ENCODE results near the gene KRTAP4-3.
"Not testable (repeated sequence)": the region's sequence is repeated elsewhere in the genome, so short reads cannot be mapped to it uniquely, and the experiment has no call there.

KRTAP4-3 gene

DNA sequence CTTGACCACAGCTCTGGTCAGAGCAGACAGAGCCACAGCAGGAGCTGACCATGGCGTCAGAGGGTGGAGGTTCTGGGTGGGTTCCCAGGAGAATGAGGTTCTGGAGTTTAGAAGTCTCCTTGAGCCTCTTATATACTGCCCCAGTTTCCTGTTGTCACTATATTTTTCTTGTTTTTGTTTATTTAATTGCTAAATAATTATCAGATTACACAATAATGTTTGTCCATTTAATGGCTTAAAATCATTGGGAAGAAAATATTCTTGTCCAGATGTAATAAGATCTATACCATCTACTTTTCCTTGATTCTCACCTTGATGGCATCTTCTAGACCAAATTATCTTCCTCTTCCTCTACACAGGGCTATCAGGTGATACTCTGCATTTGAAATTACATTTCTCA, at the start of gene KRTAP4-3:
KRTAP4-3 (minus strand) TSS at position 101 of the 400 bp plus-strand sequence; CDS start at position 52, 49 bp downstream.
- DNase-seq, result no peak

DNA sequence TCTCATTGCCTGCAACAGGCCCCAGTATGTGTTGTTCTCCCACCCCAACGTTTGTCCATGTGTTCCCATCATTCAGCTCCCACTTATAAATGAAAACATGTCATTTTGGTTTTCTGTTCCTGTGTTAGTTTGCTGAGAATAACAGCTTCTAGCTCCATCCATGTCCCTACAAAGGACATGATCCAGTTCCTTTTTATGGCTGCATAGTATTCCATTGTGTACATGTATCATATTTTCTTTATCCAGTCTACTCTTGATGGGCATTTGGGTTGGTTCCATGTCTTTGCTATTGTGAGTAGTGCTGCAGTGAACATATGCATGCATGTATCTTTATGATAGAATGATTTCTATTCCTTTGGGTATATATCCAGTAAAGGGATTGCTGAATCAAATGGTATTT, 47.7 kb upstream of the KRTAP4-3 start:
- no peak for DNase-seq

DNA sequence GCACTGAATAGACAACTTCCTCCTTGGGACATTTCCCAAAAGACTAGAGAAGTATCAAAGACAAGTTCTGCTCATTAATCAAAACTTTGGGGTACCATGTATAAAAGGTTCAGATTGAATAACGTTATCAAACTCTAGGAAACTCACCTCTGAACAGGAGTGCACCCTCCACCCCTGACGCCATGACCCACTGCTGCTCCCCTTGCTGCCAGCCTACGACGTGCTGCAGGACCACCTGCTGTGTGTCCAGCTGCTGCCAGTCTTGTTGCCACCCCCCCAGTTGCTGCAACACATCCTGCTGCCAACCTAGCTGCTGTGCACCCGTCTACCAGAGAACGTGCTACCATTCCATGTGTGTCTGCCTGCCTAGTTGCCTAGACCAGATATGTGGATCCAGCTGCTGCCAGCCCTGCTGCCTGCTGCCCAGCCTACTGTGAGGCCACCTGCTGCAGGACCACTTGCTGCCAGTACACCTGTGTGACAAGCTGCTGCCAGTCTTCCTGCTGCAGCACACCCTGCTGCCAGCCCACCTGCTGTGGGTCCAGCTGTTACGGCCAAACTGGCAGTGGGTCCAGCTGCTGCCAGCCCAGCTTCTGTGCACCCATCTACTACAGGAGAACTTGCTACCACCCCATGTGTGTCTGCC, 44.6 kb upstream of the KRTAP4-3 start:
- DNase-seq, result no peak

DNA sequence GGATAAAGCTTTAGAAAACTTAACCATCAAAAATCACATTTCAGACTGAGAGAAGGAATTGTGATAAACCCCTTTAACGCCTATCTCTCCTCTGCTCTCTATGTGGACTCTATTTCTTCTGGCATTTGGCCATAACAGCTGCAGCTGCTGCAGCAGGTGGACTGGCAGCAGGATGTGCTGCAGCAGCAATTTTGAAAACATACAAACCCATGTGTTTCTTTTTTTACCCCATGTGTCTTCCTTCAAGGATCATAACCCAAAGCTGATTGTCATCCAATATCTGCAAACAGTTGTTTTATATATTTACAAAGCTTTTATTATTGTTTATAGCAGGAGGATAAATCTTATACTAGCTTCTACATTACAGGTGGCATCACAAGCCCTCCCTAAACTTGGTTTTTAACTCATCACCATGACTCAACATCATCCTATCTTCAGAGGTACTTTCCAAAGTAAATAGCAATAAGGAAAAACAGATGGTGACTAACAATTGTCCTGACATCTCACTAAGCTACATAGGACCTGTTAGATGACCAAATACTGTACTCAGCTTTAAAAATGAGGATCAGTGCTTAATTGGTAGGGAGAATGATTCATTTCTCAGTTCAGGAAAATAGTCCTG, 43.9 kb upstream of the KRTAP4-3 start:
- peak; percentile 9 for DNase-seq

DNA sequence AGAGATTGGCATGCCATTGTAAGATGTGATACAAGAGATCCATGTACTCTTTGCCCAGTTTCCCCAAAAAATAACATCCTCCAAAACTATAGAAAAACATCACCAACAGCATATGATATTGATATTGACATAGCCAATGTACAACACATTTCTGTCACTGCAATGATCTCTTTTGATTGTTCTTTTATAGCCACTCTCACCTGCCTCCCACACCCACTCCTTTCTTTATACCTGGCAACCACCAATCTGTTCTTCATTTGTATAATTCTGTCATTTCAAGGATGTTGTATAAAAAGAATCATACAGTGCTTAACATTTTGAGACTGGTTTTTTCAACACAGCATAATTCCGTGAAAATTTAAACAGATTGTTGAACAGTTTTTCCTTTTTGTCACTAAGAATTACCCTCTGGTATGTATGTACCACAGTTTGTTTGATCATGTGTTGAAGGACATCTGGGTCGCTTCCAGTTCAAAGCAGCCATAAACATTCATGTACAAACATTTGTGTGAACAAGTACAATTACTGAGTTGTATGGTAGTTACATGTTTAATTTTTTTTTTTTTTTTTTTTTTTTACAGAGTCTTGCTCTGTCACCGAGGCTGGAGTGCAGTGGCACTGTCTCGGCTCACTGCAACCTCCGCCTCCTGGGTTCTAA, 31.5 kb upstream of the KRTAP4-3 start:
- no peak for DNase-seq

DNA sequence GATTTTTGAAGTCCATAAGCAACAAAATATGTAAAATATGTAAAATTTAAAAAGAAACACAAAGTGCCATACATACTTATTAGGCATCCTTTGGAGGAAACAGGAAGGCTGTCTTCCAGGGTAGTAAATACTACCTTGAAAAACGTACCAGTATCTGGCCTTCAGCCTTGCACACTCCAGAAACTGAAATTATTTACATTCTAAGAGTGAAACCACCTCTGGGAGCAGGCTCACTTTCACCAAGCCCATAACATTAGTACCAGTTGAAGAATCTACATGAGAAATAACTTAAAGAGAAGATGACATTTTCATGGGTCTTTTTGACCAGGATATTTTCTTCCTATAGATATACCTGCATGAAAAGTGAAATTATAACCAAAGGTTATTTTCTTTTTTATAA, 28.0 kb upstream of the KRTAP4-3 start:
- no peak for DNase-seq

DNA sequence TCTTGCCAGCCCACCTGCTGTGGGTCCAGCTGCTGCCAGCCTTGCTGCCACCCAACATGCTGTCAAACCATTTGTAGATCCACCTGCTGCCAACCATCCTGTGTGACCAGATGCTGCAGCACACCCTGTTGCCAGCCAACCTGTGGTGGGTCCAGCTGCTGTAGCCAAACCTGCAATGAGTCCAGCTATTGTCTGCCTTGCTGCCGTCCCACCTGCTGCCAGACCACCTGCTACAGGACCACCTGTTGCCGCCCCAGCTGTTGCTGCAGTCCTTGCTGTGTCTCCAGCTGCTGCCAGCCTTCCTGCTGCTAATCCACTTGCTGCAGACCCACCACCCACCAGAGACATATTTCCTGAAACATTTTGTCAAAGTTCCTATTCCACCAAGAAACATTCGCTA, 22.3 kb upstream of the KRTAP4-3 start:
- no peak for DNase-seq

DNA sequence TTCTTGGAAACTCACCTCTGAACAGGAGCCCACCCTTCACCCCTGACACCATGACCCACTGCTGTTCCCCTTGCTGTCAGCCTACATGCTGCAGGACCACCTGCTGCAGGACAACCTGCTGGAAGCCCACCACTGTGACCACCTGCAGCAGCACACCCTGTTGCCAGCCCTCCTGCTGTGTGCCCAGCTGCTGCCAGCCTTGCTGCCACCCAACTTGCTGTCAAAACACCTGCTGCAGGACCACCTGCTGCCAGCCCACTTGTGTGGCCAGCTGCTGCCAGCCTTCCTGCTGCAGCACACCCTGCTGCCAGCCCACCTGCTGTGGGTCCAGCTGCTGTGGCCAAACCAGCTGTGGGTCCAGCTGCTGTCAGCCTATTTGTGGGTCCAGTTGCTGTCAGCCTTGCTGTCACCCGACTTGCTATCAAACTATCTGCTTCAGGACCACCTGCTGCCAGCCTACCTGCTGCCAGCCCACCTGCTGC, 21.9 kb upstream of the KRTAP4-3 start, which contains the start of gene KRTAP9-1:
KRTAP9-1 (plus strand) TSS at position 51 of the 482 bp plus-strand sequence; CDS start at position 51, 0 bp downstream.
- not testable (repeated sequence) for DNase-seq

DNA sequence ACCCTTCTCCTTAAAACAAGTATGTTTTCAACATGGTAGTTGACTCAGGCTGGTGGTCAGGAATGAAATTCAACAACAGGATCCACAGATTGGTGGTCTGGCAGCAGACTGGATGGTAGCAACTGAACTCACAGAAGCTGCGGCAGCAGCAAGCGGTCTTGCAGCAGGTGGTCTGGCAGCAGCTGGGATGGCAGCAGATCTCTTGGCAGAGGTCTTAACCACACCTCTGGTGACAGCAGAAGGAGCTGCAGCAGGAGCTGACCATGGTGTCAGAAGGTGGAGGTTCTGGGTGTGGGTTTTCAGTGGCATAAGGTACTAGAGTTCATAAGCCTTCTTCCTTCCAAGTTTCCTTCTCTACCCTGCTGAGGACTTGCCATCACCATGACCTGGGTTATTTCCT, 18.9 kb upstream of the KRTAP4-3 start:
- no peak for DNase-seq

DNA sequence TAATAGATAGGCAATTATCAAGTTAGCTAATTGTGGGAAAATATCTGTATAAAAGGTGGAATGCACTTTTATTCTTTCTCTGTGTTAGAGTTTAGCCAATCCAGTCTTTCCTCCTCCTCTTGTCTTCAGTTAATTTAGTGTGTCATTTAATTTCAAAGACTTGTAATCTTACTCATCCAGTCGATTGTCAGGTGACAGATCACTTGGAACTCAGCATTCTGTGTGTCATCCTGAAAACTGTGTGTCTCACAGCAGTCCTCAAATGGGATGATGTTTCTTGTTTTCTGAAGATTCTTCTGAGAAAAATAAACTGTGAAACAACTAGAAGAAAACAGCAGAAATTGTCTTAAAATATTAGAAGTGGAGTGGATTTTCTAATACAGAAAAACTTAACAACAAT, 17.0 kb upstream of the KRTAP4-3 start:
- no peak for DNase-seq

DNA sequence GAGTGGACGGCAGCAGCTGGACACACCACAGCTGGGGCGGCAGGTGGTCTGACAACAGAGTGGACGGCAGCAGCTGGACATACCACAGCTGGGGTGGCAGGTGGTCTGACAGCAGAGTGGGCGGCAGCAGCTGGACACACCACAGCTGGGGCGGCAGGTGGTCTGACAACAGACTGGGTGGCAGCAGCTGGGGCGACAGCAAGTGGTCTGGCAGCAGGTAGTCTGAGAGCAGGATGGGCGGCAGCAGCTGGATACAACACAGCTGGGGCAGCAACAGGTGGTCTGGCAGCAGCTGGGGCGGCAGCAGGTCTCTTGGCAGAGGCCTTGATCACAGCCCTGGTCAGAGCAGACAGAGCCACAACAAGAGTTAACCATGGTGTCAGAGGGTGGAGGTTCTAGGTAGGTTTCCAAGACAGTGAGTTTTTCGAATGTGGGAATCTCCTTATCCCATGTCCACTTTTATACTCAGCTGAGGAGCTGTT, 16.5 kb upstream of the KRTAP4-3 start, which contains the start of gene KRTAP4-1:
KRTAP4-1 (minus strand) TSS at position 432 of the 482 bp plus-strand sequence; CDS start at position 375, 57 bp downstream.
- no peak for DNase-seq

DNA sequence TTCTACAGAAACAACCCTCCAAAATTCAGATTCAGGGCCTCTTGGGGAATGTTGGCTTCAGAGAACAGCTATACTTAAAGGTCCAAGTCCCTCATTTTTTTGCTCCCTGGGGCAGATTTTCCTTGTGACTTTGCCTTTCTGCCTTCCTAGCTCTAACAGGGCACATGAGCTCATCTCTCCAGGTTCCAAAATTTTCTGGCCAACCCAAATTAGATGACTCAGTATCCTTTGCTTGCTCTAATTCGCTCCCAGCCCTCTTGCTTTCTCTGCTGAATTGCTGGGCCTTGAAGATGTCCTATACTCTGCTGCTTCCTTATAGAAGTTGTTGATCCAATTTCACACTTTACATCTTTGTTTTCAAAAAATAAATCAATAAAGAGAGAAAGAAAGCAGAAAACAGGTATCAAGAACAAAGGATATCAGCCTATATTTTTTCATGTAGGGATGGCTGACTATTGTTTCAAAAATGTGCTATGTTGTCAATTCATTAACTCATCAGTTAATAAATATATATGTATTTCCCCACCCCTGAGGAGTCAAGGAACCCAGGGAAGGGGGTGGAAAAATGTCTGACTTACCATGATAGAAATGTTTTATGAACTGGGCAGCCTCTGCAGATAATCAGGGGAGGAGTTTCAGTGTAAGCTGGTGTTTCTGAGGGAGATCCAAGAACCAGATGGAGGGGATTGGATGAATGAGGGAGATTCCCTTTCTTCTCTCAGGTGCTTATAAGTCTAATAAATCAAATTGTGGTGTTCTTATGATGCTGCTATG, 11.0 kb upstream of the KRTAP4-3 start:
- peak; percentile 25 for DNase-seq

DNA sequence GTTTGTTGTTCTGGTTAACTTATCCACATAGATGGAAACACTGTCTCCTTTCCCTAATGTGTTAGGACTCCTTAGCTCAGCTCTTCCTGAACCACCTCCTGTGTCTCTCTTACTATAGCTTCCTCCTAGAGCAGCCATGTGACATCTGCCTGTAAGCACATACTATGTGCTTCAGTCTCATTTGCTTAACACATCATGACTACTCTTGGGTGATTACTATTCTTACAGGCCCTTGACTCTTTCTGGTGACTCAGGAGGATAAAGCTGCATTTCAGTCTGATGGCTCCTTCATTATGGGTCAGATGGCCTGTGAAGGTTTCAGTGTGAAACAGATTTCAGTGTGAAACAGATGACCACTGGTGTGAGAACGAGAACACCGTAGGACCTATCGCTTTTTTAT, 10.3 kb upstream of the KRTAP4-3 start:
- DNase-seq, result peak; percentile 22

DNA sequence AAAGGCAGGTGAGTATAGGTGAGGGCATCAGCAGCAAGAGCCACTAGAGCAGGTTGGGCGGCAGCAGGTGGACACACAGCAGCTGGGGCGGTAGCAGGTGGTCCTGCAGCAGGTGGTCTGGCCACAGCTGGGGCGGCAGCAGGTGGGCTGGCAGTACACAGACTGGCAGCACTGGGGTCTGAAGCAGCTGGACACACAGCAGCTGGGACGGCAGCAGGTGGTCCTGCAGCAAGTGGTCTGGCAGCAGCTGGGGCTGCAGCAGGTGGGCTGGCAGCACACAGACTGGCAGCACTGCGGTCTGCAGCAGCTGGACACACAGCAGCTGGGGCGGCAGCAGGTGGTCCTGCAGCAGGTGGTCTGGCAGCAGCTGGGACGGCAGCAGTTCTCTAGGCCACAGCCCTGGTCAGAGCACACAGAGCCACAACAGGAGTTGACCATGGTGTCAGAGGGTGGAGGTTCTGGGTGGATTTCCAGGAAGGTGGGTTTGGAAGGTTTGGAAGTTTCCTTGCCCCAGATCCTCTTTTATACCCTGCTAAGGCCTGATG, 9.8 kb upstream of the KRTAP4-3 start, which contains the start of gene KRTAP4-2:
KRTAP4-2 (minus strand) TSS at position 495 of the 545 bp plus-strand sequence; CDS start at position 438, 57 bp downstream.
- no peak for DNase-seq

DNA sequence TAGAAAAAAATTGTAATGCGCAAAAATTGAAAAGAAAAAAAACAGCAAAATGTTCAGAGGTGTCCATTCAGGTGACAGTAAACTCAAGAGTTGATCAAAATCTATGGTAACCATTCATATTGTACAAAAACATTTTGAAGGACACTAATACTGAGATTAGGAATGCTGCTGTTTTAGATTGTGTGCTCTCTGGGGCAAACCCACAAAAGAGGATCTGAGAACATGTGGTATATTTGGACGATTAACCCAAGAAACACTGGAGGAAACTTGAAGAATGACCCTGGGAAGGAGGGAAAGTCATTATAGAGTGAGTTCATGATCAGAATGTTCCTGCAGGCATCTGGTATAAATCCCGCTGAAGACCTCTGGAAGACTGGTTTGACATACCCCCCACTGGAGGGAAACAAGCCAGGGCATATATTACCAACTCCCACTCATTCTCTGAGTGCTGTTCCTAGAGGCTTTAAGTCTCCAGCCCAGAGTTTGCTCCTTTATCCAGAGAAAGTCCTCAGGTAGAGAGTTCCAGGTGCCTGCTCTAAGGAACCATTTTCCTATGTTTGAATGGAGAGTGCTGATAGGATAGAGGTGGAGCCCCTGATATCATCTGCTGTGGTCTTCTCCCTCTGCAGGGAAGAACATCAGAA, 8.8 kb upstream of the KRTAP4-3 start:
- DNase-seq, result no peak

DNA sequence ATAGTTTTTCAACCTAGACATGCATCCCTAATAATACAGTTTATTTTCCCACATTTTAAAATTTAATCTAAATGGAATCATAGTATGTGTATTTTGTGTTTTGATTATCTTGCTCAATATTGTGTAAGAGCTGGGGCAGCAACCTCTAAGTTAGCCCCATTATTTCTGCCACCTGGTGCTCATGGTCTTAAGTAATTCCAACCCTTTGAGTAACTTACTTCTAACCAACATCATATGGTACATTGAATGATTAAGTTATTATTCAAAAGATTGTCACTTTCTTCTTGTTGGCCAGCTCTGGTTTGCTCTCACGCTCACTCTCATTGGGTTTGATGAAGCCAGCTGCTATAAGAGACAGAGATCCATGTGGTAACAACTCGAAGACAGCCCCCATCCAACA, 3.9 kb upstream of the KRTAP4-3 start:
- DNase-seq, result peak; percentile 46

DNA sequence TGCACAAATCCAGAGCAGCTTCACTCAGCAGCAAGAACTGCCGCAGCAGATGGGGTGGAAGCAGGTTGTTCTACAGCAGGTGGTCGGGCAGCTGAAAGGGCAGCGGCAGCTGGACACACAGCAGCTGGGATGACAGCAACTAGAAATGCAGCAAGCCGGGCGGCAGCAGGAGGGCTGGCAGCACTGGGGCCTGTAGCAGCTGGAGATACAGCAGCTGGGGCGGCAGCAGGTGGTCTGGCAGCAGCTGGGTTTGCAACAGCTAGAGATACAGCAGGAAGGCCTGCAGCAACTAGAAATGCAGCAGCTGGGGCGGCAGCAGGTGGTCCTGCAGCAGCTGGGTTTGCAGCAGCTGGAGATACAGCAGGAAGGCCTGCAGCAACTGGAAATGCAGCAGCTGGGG, 460 bp downstream of the KRTAP4-3 start:
- DNase-seq, result no peak

DNA sequence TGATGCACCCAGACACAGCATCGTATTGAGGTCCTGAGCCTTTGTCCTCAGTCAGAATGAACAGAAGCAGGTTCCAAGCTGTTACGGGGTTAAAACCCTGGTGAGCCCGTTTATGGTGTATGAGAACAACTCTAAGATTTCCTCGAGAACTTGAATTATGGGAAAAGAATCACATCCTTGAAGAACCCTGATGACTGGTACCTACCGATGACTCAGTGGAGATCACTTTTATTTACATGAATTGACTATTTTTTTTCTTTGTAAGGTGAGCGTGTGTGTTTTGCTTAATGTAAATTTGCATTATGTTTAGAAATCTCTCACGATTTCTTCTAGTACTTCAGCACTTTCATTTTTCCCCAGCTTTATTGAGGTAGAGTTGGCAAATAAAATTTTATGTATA, 4.2 kb downstream of the KRTAP4-3 start:
- no peak for DNase-seq

DNA sequence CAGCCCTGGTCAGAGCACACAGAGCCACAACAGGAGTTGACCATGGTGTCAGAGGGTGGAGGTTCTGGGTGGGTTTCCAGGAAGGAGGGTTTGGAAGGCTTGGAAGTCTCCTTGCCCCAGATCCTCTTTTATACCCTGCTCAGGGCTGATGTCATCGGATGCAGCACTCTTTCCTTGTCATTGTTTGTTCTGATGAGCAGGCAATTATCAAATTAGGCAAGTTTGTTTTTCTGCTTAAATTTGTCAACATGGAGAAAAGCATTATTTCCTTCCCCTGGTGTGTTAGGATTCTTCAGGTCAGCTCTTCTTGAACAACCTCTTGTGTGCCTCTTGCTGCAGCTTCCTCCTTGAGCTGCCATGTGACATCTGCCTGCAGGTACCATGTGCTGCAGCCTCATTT, 7.4 kb downstream of the KRTAP4-3 start, which contains the start of gene KRTAP4-4:
KRTAP4-4 (minus strand) TSS at position 101 of the 400 bp plus-strand sequence; CDS start at position 44, 57 bp downstream.
- no peak for DNase-seq

DNA sequence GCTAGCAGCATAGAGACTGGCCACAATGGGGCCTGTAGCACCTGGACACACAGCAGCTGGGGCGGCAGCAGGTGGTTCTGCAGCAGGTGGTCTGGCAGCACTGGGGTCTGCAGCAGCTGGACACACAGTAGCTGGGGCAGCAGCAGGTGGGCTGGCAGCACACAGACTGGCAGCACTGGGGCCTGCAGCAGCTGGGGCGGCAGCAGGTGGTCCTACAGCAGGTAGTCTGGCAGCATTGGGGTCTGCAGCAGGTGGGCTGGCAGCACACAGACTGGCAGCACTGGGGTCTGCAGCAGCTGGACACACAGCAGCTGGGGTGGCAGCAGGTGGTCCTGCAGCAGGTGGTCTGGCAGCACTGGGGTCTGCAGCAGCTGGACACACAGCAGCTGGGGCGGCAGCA, 7.8 kb downstream of the KRTAP4-3 start:
- DNase-seq, result not testable (repeated sequence)

DNA sequence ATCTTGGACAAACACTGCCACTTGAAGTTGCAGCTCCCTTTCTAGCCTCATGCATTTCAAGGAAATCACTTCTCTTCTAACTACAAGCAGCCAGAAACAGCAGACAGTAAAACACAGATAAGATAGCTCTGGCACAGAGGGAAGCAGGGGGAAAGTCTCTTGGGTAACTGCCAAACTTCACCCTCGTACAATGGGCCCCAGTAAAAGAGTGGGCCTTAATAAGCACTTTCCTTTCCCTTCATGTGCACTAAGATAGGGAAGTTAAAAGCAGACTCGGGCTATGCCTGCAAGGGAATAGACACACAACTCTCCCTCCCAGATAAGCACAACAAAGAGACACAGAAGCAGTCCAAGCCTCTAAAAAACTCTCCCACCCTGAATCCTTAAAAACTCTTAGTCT, 14.2 kb downstream of the KRTAP4-3 start:
- DNase-seq, result no peak

DNA sequence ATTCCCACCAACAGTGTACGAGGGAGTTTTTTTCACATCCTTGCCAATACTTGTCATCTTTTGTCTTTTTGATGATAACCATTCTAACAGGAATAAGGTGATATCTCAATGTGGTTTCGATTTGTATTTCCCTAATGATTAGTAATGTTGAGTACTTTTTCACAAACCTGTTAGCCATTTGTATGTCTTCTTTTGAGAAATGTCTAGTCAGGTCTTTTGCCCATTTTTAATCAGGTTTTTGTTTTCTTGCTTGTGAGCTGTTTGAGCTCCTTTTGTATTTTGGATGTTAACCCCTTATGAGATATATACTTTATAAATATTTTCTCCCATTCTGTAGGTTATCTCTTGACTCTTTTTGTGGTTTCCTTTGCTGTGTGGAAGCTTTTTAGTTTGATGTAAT, 16.5 kb downstream of the KRTAP4-3 start:
- DNase-seq, result no peak
